Measurements from ENCODE around the gene APP.

Gene APP

DNA sequence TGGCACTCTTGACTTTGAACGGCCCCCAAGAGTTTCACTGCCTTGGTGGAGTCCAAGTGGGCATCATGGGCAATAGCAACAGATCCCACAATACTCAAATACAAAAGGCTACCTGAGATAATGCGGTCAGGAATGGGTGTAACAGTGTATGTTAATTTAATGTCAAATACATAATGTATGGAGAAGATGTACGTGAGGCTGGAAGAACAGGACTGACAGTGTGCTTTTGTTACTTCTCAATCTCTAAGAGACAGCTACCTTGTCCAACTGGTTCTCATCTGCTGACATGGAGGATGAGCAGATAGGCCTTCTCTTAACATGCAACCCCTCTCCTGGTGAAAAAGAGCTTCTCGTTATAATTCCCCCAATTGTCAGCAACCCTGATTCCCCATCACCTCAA, 167.2 kb downstream of the APP start:
- no peak overlapping the region for H2AFZ ChIP-seq (ENCODE audit: low read length)
- H3K4me3 ChIP-seq (ENCODE audit: low read length, poor library complexity, severe bottlenecking), result no peak overlapping the region
- H4K20me1 ChIP-seq (ENCODE audit: insufficient read depth, low read length, poor library complexity, severe bottlenecking), result no peaks in the 10 kb centered on the region
- no peaks in the 10 kb centered on the region; the same call in 1 of the 2 replicates for H3K9me3 ChIP-seq (ENCODE audit: insufficient read depth, low read depth, low read length)
- TF ChIP-seq EZH2phosphoT487 (IDR thresholded peaks at IDR 0.05; ENCODE audit: borderline replicate concordance), result no peak
- TF ChIP-seq, protein P1, sequence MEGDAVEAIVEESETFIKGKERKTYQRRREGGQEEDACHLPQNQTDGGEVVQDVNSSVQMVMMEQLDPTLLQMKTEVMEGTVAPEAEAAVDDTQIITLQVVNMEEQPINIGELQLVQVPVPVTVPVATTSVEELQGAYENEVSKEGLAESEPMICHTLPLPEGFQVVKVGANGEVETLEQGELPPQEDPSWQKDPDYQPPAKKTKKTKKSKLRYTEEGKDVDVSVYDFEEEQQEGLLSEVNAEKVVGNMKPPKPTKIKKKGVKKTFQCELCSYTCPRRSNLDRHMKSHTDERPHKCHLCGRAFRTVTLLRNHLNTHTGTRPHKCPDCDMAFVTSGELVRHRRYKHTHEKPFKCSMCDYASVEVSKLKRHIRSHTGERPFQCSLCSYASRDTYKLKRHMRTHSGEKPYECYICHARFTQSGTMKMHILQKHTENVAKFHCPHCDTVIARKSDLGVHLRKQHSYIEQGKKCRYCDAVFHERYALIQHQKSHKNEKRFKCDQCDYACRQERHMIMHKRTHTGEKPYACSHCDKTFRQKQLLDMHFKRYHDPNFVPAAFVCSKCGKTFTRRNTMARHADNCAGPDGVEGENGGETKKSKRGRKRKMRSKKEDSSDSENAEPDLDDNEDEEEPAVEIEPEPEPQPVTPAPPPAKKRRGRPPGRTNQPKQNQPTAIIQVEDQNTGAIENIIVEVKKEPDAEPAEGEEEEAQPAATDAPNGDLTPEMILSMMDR (conservative IDR thresholded peaks at IDR 0.05; ENCODE audit: low read length), result no peak
- H3K9me2 ChIP-seq (replicated peaks; ENCODE audit: low read depth, low read length), result no peaks in the 10 kb centered on the region
- H3K27me3 ChIP-seq (ENCODE audit: insufficient read depth, low read length, poor library complexity, severe bottlenecking), result no peaks in the 10 kb centered on the region
- no peaks in the 10 kb centered on the region for H3F3A ChIP-seq (ENCODE audit: low read depth)
- H3K4me1 ChIP-seq (ENCODE audit: insufficient read depth, low read length, poor library complexity, severe bottlenecking), result no peaks in the 10 kb centered on the region
- H3K4me2 ChIP-seq (ENCODE audit: low read depth, low read length, poor library complexity, severe bottlenecking), result no peak overlapping the region
- no peaks in the 10 kb centered on the region for H3K79me2 ChIP-seq (ENCODE audit: insufficient read depth, low read length)
- H3K9ac ChIP-seq (ENCODE audit: low read depth, low read length, poor library complexity, severe bottlenecking), result no peak overlapping the region
- H3K36me3 ChIP-seq (ENCODE audit: insufficient read depth, low read length), result no peaks in the 10 kb centered on the region

DNA sequence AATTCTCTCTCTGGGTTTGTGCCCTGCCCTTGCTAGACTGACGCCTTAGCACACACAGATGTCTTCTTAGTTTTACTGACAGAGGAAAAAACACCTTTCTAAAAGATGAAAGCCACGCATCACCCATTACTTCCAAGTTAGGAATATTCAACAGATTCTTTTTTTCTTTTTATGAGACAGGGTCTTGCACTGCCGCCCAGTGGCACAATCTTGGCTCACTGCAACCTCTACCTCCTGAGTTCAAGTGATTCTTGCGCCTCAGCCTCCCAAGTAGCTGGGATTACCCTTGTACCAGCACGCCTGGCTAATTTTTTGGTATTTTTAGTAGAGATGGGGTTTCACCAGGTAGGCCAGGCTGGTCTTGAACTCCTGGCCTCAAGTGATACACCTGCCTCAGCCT, 169.2 kb downstream of the APP start:
- Histone ChIP-seq H2AFZ (ENCODE audit: low read length) (no peak overlapping the region), H3K9ac (ENCODE audit: low read depth, low read length, poor library complexity, severe bottlenecking) (no peak overlapping the region), H3K36me3 (ENCODE audit: insufficient read depth, low read length) (no peaks in the 10 kb centered on the region), H3K27me3 (ENCODE audit: insufficient read depth, low read length, poor library complexity, severe bottlenecking) (no peaks in the 10 kb centered on the region), H3K4me2 (ENCODE audit: low read depth, low read length, poor library complexity, severe bottlenecking) (no peak overlapping the region), H3K9me2 (replicated peaks; ENCODE audit: low read depth, low read length) (no peaks in the 10 kb centered on the region), H3F3A (ENCODE audit: low read depth) (no peaks in the 10 kb centered on the region), H3K4me3 (ENCODE audit: low read length, poor library complexity, severe bottlenecking) (no peak overlapping the region), H3K9me3 (ENCODE audit: insufficient read depth, low read depth, low read length) (no peaks in the 10 kb centered on the region; the same call in 1 of the 2 replicates), H3K79me2 (ENCODE audit: insufficient read depth, low read length) (no peaks in the 10 kb centered on the region), H4K20me1 (ENCODE audit: insufficient read depth, low read length, poor library complexity, severe bottlenecking) (no peaks in the 10 kb centered on the region), H3K4me1 (ENCODE audit: insufficient read depth, low read length, poor library complexity, severe bottlenecking) (no peaks in the 10 kb centered on the region)
- TF ChIP-seq, protein P1 (conservative IDR thresholded peaks at IDR 0.05; ENCODE audit: low read length), result no peak
- no peak for TF ChIP-seq EZH2phosphoT487 (IDR thresholded peaks at IDR 0.05; ENCODE audit: borderline replicate concordance)

- H3K79me2 ChIP-seq (ENCODE audit: insufficient read depth, low read length), result no peaks in the 10 kb centered on the region
- TF ChIP-seq, protein P1 (conservative IDR thresholded peaks at IDR 0.05; ENCODE audit: low read length), result no peak
- TF ChIP-seq EZH2phosphoT487 (IDR thresholded peaks at IDR 0.05; ENCODE audit: borderline replicate concordance), result no peak
- no peak overlapping the region for H3K4me2 ChIP-seq (ENCODE audit: low read depth, low read length, poor library complexity, severe bottlenecking)
- no peaks in the 10 kb centered on the region for H3K9me3 ChIP-seq (ENCODE audit: insufficient read depth, low read depth, low read length)
- H3K9me2 ChIP-seq (replicated peaks; ENCODE audit: low read depth, low read length), result no peaks in the 10 kb centered on the region
- H3K36me3 ChIP-seq (ENCODE audit: insufficient read depth, low read length), result no peaks in the 10 kb centered on the region
- H3K4me1 ChIP-seq (ENCODE audit: insufficient read depth, low read length, poor library complexity, severe bottlenecking), result no peaks in the 10 kb centered on the region
- no peak overlapping the region for H3K4me3 ChIP-seq (ENCODE audit: low read length, poor library complexity, severe bottlenecking)
- no peaks in the 10 kb centered on the region for H3F3A ChIP-seq (ENCODE audit: low read depth)
- H2AFZ ChIP-seq (ENCODE audit: low read length), result no peak overlapping the region
- H4K20me1 ChIP-seq (ENCODE audit: insufficient read depth, low read length, poor library complexity, severe bottlenecking), result no peaks in the 10 kb centered on the region
- no peak overlapping the region for H3K9ac ChIP-seq (ENCODE audit: low read depth, low read length, poor library complexity, severe bottlenecking)
- H3K27me3 ChIP-seq (ENCODE audit: insufficient read depth, low read length, poor library complexity, severe bottlenecking), result no peaks in the 10 kb centered on the region
Observed at GRCh38 chr21:25999921-26000582, 170.5 kb downstream of the APP start.

Data from Loucy (cell line).